GM19239 (cell line): ENCODE results near the gene METTL22.
"Not testable (repeated sequence)": the region's sequence is repeated elsewhere in the genome, so short reads cannot be mapped to it uniquely, and the experiment has no call there.

Source experiments
- DNase-seq: peaks from one replicate; pipeline ENCODE4 v3.0.0; 2011; ENCODE audit warnings: low spot score; ENCODE audit not compliant: insufficient read length
- FAIRE-seq: peaks from 2 replicates; lab custom pipeline; 2011; peaks lifted over from hg19 to GRCh38; lab: Jason Lieb, UNC

Gene METTL22

DNA sequence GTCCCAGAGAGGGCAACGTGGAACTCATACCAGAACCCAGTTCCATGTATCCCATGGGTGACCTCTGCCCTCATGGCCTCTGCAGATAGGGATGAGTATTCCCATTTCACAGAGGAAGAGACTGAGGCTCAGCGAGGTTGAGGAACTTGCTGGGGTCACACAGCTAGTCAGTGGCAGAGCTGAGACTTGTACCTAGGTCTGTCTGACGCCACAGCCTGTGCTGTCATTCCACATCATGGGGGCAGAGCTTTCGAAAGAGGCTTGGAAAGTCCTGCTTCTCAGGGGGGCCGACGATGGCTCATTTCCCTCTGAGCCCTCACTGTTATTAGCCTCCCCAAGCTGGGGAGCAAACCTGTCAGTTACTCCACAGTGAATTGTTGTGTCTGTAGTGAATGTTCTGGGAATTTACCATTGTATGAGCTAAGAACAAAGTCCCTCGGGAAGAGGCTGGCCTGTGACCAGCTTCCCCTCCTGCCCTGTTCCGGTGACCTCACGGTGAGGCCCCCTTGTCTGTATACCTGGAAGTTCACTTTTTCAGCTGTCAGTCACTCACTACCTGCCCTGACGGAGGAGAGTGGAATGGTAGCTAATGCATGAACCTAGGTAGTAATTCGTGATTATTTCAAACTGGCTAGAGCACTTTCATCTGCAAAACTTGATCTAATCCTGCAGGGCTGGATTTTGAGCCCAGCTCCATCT lies 8.9 kb downstream of the METTL22 start:
- FAIRE-seq: no peak
- no peak for DNase-seq

DNA sequence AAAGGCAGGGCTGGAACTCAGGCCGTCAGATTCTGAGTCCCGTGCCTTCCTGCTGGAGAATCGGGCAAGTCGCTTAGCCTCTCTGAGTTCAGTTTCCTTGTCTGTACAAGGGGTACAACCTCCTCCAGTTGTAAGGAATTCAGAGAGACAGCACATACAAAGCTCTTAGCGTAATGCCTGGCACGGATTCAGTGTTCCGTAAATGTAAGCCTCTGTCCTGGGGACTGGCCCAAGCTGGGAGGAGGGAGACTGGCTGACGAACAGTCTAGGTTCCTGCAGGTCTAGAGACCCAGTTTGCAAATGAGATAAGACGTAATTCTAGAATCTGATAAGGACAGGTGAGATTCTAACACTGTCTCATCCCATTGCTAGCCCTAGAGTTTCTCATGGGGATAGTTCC lies 9.9 kb downstream of the METTL22 start:
- FAIRE-seq (no peak), DNase-seq (no peak)

DNA sequence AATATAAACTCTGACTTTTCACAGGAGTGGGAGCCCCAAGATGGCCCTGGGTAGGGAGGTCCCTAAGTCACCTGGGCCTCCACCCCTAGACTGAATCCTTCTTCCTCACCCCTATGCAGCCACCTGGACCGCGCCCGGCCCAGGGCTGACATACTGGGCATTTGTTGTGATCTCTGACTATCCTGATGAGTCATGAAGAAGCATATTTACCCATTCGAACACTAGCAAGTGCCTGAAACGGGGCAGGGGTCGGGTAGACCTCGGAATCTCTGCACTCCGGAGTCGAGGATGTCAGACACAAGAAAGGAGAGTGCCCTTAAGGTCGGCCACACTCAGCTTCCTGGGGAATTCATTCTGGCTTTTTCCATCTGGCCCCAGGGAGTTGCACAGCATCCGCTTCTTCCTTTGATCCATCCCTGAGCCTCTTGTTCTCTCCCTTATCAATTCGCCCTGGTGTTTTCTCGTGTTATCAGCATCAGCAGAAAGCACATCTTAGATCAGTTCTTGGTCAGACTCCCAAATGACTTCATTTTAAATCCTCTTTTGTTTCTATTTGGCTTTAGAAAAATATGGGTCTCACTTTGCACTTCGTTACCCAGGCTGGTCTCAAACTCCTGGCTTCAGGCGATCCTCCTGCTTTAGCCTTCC lies 10.4 kb downstream of the METTL22 start:
- FAIRE-seq: no peak

DNA sequence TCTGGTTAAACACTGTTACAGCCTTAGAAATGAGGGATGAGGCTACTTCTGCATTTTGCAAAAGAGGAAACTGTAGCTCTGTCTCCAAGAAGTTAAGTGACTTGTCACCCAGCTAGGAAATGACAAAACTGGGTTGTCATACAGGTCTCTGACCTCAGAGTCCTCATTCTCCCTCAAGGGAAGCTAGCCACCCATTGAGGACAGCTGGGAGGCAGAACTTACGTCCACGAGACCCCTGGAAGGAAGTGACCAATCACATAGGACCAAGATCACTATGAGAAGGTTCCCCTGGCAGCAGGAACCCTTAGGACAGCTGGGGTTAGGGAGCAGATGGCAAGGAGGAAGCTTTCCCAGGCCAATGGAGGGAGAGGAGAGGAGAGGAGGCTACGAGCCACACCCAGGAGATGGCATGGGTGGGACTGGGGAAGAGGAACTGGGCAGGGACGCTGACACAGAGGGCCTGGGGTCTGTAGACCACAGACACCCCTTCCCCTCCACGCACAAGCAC lies 11.2 kb downstream of the METTL22 start:
- FAIRE-seq: no peak
- DNase-seq: no peak

More for the DNA sequence above, 10.4 kb downstream of the METTL22 start:
- DNase-seq: no peak

DNA sequence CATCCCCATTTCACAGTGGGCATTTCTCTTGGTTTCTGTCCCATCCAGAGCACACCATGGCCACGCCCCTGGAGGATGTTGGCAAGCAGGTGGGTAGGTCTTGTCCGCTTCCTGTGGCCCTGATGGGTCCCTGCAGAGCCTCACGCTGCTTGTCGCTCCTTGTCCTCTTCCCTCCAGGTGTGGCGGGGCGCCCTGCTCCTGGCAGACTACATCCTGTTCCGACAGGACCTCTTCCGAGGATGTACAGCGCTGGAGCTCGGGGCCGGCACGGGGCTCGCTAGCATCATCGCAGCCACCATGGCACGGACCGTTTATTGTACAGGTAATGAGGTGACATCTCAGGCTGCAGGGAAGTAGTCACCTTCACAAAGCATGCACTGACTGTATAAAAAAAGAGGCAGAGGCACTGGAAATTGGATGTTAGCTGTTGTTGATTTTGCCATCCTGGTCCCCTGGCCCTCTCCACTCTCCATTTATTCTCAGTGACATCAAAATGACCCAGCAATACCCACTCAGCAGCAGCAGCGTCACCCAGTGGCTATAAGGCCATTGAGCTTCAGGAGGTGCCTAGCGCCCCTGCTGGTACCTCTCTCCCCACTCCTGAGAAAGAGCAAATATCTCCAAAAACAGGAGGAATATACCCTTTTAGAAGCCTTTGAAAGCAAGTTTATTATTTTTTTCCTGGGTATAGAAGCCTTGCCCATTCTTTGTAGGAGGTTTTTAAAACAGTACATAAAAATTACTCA lies 13.7 kb downstream of the METTL22 start:
- no peak for DNase-seq
- FAIRE-seq: no peak

DNA sequence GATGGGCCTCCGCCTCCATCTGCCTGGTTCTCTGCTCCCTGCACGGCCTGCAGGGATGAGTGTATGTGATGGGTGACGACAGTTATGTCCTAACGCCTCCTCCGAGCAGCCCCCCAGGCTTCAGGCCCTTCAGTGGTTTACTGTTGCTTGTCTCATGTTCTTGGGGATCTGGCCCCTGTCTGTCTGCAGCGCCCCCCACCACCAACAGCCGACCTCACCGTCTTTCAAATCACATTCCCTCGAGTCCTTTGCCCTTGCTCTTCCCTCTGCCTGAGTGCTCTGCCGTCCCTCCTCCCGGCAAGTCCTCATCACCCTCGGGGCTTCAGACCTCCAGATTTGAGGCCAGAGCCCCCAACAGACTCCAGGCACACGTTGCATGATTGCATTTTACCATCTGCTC lies 18.2 kb downstream of the METTL22 start:
- no peak for DNase-seq
- no peak for FAIRE-seq

DNA sequence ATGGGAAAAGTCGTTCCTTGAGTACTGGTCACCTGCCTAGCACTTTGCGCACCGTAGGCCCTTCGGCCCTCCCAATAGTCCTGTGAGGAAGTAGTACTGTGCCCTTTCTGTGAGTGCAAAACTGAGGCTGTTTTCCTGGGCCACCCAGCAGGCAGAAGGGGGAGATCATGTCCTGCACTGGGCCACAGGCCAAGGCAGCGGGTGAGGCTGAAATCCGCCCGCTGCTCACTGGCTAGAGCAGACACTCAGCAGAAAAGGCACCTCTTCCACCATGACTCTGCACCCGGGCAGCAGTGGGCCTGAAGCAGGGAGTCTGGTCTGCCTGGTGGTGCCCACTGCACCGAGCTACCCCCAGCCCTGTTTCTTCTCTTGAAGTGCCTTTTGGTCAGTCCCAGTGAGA lies 20.2 kb downstream of the METTL22 start:
- DNase-seq (no peak), FAIRE-seq (no peak)

DNA sequence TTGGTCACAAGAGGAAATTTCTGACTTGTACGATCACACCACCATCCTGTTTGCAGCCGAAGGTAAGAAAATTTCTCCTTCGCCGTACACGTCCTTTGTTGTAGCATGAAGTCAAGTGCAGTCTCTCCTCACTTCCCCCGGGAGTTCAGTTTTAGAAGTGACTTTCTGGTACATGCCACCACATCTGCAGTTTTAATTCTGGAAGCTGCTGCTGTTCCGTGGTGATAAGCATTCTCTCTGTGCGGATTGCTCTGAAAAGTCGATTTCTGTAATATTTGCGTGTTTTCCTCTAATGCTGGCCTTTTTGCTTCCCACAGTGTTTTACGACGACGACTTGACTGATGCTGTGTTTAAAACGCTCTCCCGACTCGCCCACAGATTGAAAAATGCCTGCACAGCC lies 20.6 kb downstream of the METTL22 start:
- FAIRE-seq: no peak
- DNase-seq: no peak

DNA sequence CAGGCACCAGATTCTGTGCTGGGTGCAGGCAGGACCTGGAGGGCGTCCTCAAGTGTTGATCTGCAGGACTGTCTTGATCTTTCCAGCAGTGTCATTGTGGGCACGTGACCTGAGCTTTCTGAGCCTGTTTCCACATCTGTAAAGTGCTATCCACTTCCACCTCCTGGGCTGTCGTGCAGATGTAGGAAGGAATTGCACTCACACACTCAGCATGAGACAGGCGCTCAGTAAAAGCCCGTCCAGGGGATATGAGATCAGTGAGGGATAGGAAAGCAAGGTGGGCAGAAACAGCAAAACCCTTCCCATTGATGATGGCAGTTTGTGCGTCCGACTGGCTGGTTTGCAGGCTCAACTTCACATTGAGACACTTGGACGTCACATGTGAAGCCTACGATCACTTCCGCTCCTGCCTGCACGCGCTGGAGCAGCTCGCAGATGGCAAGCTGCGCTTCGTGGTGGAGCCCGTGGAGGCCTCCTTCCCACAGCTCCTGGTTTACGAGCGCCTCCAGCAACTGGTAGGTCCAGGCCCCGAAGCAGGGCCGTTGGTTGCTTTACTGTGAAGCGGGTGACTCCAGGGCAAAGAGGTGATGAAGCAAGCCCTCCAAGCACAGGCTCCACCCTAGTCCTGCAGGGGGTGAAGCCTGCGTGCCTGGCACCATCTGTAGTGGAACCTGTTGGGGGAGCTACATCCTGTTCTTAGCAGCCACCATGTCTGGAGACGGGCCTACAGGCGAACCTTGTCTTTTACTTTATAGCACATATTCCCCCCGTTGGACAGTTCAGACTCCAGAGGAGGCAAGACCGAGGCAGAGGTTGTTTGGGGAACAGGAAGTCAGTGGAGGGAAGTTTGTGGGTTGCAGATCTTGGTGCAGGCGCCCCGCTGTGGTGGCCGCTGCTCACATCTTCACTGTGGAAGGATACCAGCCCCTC lies 23.0 kb downstream of the METTL22 start:
- DNase-seq (no peak), FAIRE-seq (no peak)

DNA sequence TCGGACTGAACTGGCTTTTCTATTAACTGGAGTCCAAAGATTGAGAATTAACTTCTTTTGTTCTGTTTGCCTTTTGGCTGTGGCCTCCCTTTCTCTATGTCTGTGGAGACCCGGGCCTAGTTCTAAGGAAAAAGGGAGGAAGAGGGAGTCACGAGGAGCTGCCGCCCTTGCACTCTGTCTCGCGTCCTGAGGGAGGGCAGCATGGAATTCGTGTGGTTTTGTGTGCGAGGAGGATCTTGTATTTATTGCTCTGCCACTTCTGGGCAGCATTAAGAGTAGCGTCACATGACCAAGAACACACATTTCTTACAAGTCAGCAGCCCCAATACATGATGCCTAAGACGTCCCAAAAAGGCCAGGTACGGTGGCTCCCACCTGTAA lies 23.6 kb downstream of the METTL22 start:
- DNase-seq (no peak), FAIRE-seq (no peak)

DNA sequence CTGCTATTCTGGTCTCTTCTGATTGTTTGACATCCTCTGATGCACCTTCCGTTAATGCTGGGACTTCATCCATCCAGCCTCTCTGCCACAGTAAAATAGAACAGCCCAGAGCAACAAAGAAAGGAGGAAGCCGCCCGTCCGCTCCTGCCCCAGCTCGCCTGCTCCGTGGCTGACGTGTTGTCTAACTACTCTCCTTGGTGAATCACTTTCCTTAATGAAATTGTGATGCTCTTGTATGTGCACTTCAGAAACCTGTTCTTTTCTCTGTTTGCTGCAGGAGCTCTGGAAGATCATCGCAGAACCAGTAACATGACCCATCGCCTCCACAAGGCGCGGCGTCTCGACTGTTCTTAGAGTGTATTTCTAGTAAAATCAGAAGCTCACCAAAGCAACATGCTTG lies 24.3 kb downstream of the METTL22 start:
- FAIRE-seq (no peak), DNase-seq (no peak)

DNA sequence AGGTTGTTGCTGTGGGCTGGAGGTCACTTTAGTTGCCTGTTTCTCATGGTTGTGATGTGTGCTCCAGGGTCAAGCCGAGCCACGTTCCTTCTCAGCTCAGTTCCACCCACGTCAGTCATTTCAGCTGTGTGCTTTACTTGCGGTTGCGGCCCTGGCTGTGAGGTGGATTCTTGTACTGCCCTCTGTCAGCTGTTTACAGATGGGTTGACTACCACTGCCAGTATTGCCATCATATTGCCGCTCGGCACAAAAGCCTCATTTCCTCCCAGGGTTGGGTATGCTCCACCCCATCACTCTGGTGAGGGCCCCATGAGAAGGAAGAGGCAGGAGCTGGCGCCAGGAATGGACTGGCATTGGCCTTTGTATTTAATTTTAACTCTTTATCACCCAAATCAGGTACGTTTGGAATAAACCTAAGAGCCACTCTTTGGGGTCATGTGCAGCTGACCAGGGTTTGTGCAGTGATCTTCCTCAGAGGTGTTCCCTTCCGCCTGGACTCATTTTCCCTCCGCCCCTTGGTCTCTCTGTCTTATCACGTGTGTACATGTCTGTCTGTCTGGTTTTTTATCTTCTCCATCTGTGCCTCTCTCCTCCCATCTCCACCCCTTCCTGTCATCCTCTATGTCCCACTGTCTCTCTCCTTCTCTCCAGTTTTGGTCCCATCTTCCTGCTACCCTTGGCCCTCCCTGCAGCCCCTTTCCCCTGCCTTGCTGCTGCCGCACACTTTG lies 25.0 kb downstream of the METTL22 start:
- no peak for DNase-seq
- no peak for FAIRE-seq

DNA sequence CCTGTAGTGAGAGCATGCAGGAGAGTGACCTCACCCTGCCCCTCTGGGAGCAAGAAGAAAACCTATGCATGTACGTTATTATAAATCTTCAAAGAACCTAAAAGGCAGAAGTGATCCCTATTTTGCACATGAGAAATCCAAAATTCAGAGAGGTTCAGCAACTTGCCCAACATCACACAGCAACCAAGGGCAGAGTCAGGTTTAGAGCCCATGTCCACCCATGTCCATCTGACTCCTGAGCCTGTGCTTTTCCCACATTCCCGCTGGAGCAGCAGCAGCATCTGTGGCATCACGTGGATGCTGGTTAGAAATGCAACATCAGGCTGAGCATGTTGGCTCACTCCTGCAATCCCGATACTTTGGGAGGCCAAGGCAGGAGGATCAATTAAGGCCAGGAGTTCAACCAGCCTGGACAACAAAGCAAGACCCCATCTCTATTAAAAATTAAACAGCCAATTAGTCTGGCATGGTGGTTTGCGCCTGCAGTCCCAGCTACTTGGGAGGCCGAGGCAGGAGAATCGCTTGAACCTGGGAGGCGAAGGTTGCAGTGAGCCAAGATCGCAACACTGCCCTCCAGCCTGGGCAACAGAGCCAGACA lies 26.3 kb downstream of the METTL22 start:
- no peak for DNase-seq
- FAIRE-seq: no peak

DNA sequence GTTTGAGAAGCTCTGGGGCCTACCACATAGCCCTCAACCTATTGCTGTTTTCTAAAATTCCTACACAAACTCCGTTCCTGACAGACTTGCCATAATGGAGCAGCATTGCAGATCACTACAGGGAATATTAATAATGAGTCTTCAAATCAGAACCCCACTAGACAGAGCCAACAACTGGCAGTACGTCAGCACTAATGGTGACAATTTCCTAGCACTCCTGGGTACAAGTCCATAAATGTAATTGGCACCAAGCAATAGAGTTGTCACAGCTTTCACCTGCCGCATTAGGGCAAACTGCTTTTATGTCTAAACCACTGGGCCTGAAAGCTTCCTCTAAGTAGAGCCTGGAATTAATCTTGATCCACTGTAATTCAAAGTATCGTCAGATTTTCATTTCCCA lies 27.4 kb downstream of the METTL22 start:
- DNase-seq: no peak
- FAIRE-seq: no peak

DNA sequence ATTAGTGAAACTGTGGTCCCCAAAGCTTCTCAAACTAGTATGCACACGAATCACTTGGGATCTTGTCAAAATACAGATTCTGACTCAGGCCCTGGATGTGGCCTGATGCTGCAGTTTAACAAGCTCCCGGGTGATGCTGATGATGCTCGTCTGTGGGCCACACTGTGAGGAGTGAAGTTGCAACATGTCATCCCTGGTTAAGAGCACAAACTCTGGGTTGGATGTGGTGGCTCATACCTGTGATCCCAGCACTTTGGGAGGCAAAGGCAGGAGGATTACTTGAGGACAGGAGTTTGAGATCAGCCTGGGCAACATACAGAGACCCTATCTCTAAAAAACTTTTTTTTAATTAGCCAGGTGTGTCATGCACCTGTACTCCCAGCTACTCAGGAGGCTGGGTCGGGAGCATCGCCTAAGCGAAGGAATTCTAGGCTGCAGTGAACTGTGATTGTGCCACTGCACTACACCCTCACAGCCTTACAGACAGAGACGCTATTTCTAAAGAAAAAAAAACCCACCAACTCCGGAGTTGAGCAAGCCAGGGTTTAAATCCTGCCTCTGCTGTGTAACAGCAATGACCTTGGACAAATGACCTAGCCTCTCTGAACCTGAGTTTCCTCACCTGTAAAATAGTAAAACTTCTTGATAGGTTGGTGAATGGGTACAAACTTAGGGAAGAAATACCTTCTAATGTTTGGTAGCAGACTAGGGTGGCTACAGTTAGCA lies 28.5 kb downstream of the METTL22 start:
- FAIRE-seq (no peak), DNase-seq (no peak)

DNA sequence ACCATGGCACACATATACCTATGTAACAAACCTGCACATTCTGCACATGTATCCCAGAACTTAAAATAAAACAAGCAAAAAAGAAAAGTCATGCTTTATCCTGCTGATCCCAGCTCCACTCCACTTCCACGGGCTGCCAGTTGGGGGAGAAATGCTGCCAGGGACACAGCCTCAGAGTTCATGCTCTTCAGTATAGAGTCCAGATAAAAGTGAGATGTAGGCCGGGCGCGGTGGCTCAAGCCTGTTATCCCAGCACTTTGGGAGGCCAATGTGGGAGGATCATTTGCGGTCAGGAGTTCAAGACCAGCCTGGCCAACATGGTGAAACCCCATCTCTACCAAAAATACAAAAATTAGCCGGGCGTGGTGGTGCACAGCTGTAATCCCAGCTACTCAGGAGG lies 30.5 kb downstream of the METTL22 start:
- not testable (repeated sequence) for FAIRE-seq, DNase-seq

DNA sequence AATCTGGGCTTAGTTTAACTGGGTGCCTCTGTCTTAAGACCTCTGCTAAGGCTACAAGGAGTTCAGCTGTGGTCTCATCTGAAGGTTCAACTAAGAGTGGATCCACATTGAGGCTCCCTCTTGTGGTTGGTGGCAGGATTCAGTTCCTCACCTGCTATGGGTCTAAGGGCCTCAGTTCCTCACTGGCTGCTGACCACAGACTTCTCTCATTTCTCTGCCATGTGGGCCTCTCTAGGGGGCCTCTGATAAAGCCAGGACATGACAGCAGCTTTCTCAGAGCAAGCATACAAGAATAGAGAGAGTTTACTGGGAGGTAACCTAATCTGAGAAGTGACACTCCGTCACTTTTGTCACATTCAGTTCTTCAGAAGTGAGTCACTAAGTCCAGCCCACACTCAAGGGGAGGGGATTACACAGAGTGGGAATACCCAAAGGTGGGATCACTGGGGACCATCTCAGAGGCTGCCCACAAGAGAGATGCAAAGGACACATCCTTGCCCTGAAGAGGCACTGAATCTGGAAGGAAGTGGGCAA lies 33.8 kb downstream of the METTL22 start:
- peak; percentile 34 for DNase-seq

DNA sequence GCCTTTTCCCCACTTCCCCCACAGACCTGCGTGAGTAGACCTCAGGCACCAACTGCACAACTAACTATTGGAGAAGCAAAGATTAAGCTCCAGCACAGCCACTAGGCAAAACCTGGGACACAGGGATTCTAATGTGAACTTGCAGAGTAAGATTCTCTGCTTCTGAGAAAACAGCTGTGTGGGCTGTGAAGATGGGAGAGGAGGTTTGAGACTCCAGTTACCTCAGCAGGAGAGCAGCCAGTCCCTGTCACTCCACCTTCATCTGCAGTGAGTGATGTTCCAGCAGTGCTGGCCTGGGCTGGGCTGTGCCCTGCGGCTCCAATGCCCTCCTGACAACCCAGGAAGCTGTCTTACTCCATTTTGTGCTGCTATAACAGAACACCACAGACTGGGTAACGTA lies 34.9 kb downstream of the METTL22 start:
- no peak for FAIRE-seq
- DNase-seq: no peak

More for the DNA sequence above, 33.8 kb downstream of the METTL22 start:
- peak; percentile 45 for FAIRE-seq
